KMS-11 (cell line): Measurements from ENCODE around the gene BTBD9.

Experiments
- H2AFZ ChIP-seq: fragments of 200-600 bp; sonication (generic); 2 replicates; pipeline ENCODE4 v1.6.1; 2016; ENCODE audit warnings: antibody characterized with exemption, mixed run types, low read depth
- H3K27ac ChIP-seq: fragments of 200-600 bp; sonication (generic); 2 replicates; pipeline ENCODE4 v1.6.1; 2016; ENCODE audit warnings: mild to moderate bottlenecking, mixed run types
- H3K27me3 ChIP-seq: fragments of 200-600 bp; sonication (generic); 2 replicates; pipeline ENCODE4 v1.6.1; 2017; ENCODE audit warnings: mild to moderate bottlenecking, low read depth, mixed run types, moderate library complexity; ENCODE audit not compliant: insufficient read depth
- H3K36me3 ChIP-seq: fragments of 200-600 bp; sonication (generic); 2 replicates; pipeline ENCODE4 v1.6.1; 2017; ENCODE audit warnings: mild to moderate bottlenecking, mixed run types; ENCODE audit not compliant: insufficient read depth
- H3K4me1 ChIP-seq: fragments of 200-600 bp; sonication (generic); 2 replicates; pipeline ENCODE4 v1.6.1; 2016; ENCODE audit warnings: mild to moderate bottlenecking, low read depth, mixed run types; ENCODE audit not compliant: poor library complexity, severe bottlenecking
- H3K4me2 ChIP-seq: fragments of 200-600 bp; sonication (generic); 2 replicates; pipeline ENCODE4 v1.7.0; 2016; ENCODE audit warnings: mild to moderate bottlenecking, mixed run types
- H3K4me3 ChIP-seq: fragments of 200-600 bp; sonication (generic); IDR thresholded peaks from 2 replicates; pipeline ENCODE4 v1.6.1; 2017; ENCODE audit warnings: low read depth, low read length, mixed read lengths; ENCODE audit not compliant: insufficient read depth
- H3K79me2 ChIP-seq: fragments of 200-600 bp; sonication (generic); 2 replicates; pipeline ENCODE4 v1.6.1; 2016; ENCODE audit warnings: low read depth, mixed run types; ENCODE audit not compliant: insufficient read depth
- H3K9ac ChIP-seq: fragments of 200-600 bp; sonication (generic); 2 replicates; pipeline ENCODE4 v1.6.1; 2016; ENCODE audit warnings: mild to moderate bottlenecking, mixed run types
- H4K20me1 ChIP-seq: fragments of 200-600 bp; sonication (generic); 2 replicates; pipeline ENCODE4 v1.6.1; 2016; ENCODE audit warnings: mild to moderate bottlenecking, mixed run types; ENCODE audit not compliant: insufficient read depth
- CTCF ChIP-seq: fragments of 200-600 bp; sonication (generic); conservative IDR thresholded peaks from 2 replicates; pipeline ENCODE4 v1.6.1; 2017; ENCODE audit warnings: low read depth, mild to moderate bottlenecking, antibody characterized with exemption, low read length, moderate library complexity, mixed read lengths

Gene BTBD9

GRCh38 chr6:38638941-38639497, 710 bp downstream of the BTBD9 start:
- Histone ChIP-seq H3K27me3 (no peaks in the 10 kb centered on the region), H3K4me1 (peaks cover 15% of the 10 kb centered on the region), H4K20me1 (no peaks in the 10 kb centered on the region), H3K36me3 (no peaks in the 10 kb centered on the region), H3K9ac (peak overlapping the region; percentile 79), H3K4me3 (no peak overlapping the region), H3K79me2 (no peaks in the 10 kb centered on the region), H2AFZ (peak overlapping the region; percentile 83), H3K4me2 (peak overlapping the region; percentile 78), H3K27ac (peak overlapping the region; percentile 68)
- no peak for TF ChIP-seq CTCF

- H3K79me2 ChIP-seq, result no peaks in the 10 kb centered on the region
These were observed 2.0 kb downstream of the BTBD9 start for GRCh38 chr6:38637756-38638155.

GRCh38 chr6:38636027-38636426, 3.7 kb downstream of the BTBD9 start:
- Histone ChIP-seq H3K9ac (no peak overlapping the region), H3K27ac (no peak overlapping the region), H3K4me3 (no peak overlapping the region), H3K4me1 (peaks cover 11% of the 10 kb centered on the region), H3K4me2 (no peak overlapping the region), H3K79me2 (no peaks in the 10 kb centered on the region), H3K27me3 (no peaks in the 10 kb centered on the region), H3K36me3 (no peaks in the 10 kb centered on the region), H2AFZ (no peak overlapping the region), H4K20me1 (no peaks in the 10 kb centered on the region)
- no peak for TF ChIP-seq CTCF

More at GRCh38 chr6:38637756-38638155, 2.0 kb downstream of the BTBD9 start:
- TF ChIP-seq CTCF, result no peak
- no peak overlapping the region for H3K4me3 ChIP-seq
- no peaks in the 10 kb centered on the region for H3K27me3 ChIP-seq
- peaks cover 11% of the 10 kb centered on the region for H3K4me1 ChIP-seq
- H3K9ac ChIP-seq, result no peak overlapping the region
- H3K36me3 ChIP-seq, result no peaks in the 10 kb centered on the region
- no peak overlapping the region for H3K27ac ChIP-seq
- H3K4me2 ChIP-seq, result no peak overlapping the region
- no peak overlapping the region for H2AFZ ChIP-seq
- no peaks in the 10 kb centered on the region for H4K20me1 ChIP-seq

- H3K36me3 ChIP-seq, result no peaks in the 10 kb centered on the region
- H3K4me3 ChIP-seq, result no peak overlapping the region
- H3K27me3 ChIP-seq, result no peaks in the 10 kb centered on the region
- no peaks in the 10 kb centered on the region for H4K20me1 ChIP-seq
- H3K79me2 ChIP-seq, result no peaks in the 10 kb centered on the region
- no peak overlapping the region for H3K27ac ChIP-seq
- no peak for TF ChIP-seq CTCF
- H3K9ac ChIP-seq, result no peak overlapping the region
- peaks cover 5% of the 10 kb centered on the region for H3K4me1 ChIP-seq
- no peak overlapping the region for H2AFZ ChIP-seq
- no peak overlapping the region for H3K4me2 ChIP-seq
These were observed 5.2 kb downstream of the BTBD9 start for GRCh38 chr6:38634518-38634917.
